ENCODE measurements around the gene C17orf75.

C17orf75 gene

GRCh38 chr17:32302037-32302436, 39.9 kb downstream of the C17orf75 start:
- H3K4me2 ChIP-seq (ENCODE audit: low read depth, low read length, poor library complexity, severe bottlenecking) = no peak overlapping the region
- TF ChIP-seq EZH2phosphoT487 (IDR thresholded peaks at IDR 0.05; ENCODE audit: borderline replicate concordance) = no peak
- TF ChIP-seq, protein P1, sequence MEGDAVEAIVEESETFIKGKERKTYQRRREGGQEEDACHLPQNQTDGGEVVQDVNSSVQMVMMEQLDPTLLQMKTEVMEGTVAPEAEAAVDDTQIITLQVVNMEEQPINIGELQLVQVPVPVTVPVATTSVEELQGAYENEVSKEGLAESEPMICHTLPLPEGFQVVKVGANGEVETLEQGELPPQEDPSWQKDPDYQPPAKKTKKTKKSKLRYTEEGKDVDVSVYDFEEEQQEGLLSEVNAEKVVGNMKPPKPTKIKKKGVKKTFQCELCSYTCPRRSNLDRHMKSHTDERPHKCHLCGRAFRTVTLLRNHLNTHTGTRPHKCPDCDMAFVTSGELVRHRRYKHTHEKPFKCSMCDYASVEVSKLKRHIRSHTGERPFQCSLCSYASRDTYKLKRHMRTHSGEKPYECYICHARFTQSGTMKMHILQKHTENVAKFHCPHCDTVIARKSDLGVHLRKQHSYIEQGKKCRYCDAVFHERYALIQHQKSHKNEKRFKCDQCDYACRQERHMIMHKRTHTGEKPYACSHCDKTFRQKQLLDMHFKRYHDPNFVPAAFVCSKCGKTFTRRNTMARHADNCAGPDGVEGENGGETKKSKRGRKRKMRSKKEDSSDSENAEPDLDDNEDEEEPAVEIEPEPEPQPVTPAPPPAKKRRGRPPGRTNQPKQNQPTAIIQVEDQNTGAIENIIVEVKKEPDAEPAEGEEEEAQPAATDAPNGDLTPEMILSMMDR (conservative IDR thresholded peaks at IDR 0.05; ENCODE audit: low read length) = no peak
- H3K4me3 ChIP-seq (ENCODE audit: low read length, poor library complexity, severe bottlenecking) = no peak overlapping the region
- no peaks in the 10 kb centered on the region for H3K4me1 ChIP-seq (ENCODE audit: insufficient read depth, low read length, poor library complexity, severe bottlenecking)
- H3F3A ChIP-seq (ENCODE audit: low read depth) = no peaks in the 10 kb centered on the region
- no peak overlapping the region for H2AFZ ChIP-seq (ENCODE audit: low read length)
- H3K9ac ChIP-seq (ENCODE audit: low read depth, low read length, poor library complexity, severe bottlenecking) = no peak overlapping the region
- H4K20me1 ChIP-seq (ENCODE audit: insufficient read depth, low read length, poor library complexity, severe bottlenecking) = no peaks in the 10 kb centered on the region
- H3K27me3 ChIP-seq (ENCODE audit: insufficient read depth, low read length, poor library complexity, severe bottlenecking) = no peaks in the 10 kb centered on the region
- no peaks in the 10 kb centered on the region for H3K36me3 ChIP-seq (ENCODE audit: insufficient read depth, low read length)
- no peaks in the 10 kb centered on the region for H3K79me2 ChIP-seq (ENCODE audit: insufficient read depth, low read length)
- no peaks in the 10 kb centered on the region for H3K9me3 ChIP-seq (ENCODE audit: insufficient read depth, low read depth, low read length)
- no peaks in the 10 kb centered on the region for H3K9me2 ChIP-seq (replicated peaks; ENCODE audit: low read depth, low read length)

- Histone ChIP-seq H3K9me3 (ENCODE audit: insufficient read depth, low read depth, low read length) (no peaks in the 10 kb centered on the region), H3K4me2 (ENCODE audit: low read depth, low read length, poor library complexity, severe bottlenecking) (no peak overlapping the region), H3K79me2 (ENCODE audit: insufficient read depth, low read length) (no peaks in the 10 kb centered on the region), H3K27me3 (ENCODE audit: insufficient read depth, low read length, poor library complexity, severe bottlenecking) (no peaks in the 10 kb centered on the region), H2AFZ (ENCODE audit: low read length) (no peak overlapping the region), H3F3A (ENCODE audit: low read depth) (no peaks in the 10 kb centered on the region), H4K20me1 (ENCODE audit: insufficient read depth, low read length, poor library complexity, severe bottlenecking) (no peaks in the 10 kb centered on the region), H3K4me1 (ENCODE audit: insufficient read depth, low read length, poor library complexity, severe bottlenecking) (no peaks in the 10 kb centered on the region), H3K9me2 (replicated peaks; ENCODE audit: low read depth, low read length) (no peaks in the 10 kb centered on the region), H3K9ac (ENCODE audit: low read depth, low read length, poor library complexity, severe bottlenecking) (no peak overlapping the region), H3K36me3 (ENCODE audit: insufficient read depth, low read length) (no peaks in the 10 kb centered on the region), H3K4me3 (ENCODE audit: low read length, poor library complexity, severe bottlenecking) (no peak overlapping the region)
- no peak for TF ChIP-seq EZH2phosphoT487 (IDR thresholded peaks at IDR 0.05; ENCODE audit: borderline replicate concordance)
- TF ChIP-seq, protein P1 (conservative IDR thresholded peaks at IDR 0.05; ENCODE audit: low read length) = no peak
Observed at GRCh38 chr17:32299580-32300164, 42.3 kb downstream of the C17orf75 start.

DNA sequence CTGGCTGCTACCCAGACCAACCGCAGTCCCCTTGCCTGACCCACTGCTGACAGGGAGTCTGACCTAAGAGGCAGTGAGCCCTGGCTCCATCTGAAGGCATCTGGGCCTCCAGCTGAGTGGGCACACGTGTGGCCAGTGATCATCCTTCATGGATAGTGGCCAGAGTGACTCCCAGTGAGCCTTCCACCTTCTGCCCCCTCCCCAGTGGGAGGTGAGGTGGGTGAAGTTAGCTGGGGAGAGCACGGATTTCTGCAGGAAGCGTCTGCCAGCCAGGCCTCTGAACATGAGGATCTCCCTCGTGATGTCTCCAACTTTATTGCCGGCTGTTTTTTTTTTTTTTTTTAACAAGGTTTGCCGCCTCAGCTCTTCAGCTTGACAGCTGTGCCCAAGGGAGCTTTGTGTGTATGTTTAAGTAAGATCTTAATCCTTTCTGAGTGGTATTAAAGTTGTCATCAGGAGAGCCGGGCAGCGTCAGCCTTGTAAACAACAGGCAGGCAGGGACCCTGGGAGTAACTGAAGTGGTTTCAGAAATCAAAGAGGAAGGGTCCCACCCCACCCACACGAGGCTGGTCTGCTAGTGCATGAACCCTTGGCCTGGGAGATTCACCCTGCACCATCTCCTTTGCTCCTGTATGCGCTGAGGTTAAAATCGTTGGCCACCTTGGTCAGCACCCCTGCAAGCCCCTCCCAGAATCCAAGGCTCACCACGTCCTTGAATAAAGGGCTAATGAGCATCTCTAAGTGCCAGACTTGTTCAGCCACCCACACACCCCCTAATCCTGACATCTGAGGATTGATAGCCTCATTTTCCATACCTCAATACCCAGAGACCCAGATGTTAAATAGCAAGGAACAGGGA, 43.0 kb downstream of the C17orf75 start:
- Histone ChIP-seq H3K36me3 (ENCODE audit: insufficient read depth, low read length) (no peaks in the 10 kb centered on the region), H3K4me1 (ENCODE audit: insufficient read depth, low read length, poor library complexity, severe bottlenecking) (no peaks in the 10 kb centered on the region), H4K20me1 (ENCODE audit: insufficient read depth, low read length, poor library complexity, severe bottlenecking) (no peaks in the 10 kb centered on the region), H3K9ac (ENCODE audit: low read depth, low read length, poor library complexity, severe bottlenecking) (no peak overlapping the region), H3K4me3 (ENCODE audit: low read length, poor library complexity, severe bottlenecking) (no peak overlapping the region), H3K27me3 (ENCODE audit: insufficient read depth, low read length, poor library complexity, severe bottlenecking) (no peaks in the 10 kb centered on the region), H2AFZ (ENCODE audit: low read length) (no peak overlapping the region), H3F3A (ENCODE audit: low read depth) (no peaks in the 10 kb centered on the region), H3K9me2 (replicated peaks; ENCODE audit: low read depth, low read length) (no peaks in the 10 kb centered on the region), H3K4me2 (ENCODE audit: low read depth, low read length, poor library complexity, severe bottlenecking) (no peak overlapping the region), H3K9me3 (ENCODE audit: insufficient read depth, low read depth, low read length) (no peaks in the 10 kb centered on the region), H3K79me2 (ENCODE audit: insufficient read depth, low read length) (no peaks in the 10 kb centered on the region)
- TF ChIP-seq EZH2phosphoT487 (IDR thresholded peaks at IDR 0.05; ENCODE audit: borderline replicate concordance) = no peak
- TF ChIP-seq, protein P1 (conservative IDR thresholded peaks at IDR 0.05; ENCODE audit: low read length) = no peak

Data from Loucy (cell line).